H1 (cell line): ENCODE data around the gene MGLL. TPM values are rescaled to one million over a fixed set of nuclear protein-coding genes. Genes with fewer than 3 reads are reported as not detected.
A peak's percentile ranks its signal among the peaks of the same experiment; 100 is the strongest.

Experiments used
- CTCF ChIA-PET: fragments of 300-600 bp; sonication (Branson Sonifier 250); formaldehyde crosslinking; loops from one replicate; lab custom pipeline; 2021; ENCODE audit not compliant: partially characterized antibody; lab: Charles Lee
- POLR2A ChIA-PET: fragments of 300-600 bp; sonication (Branson Sonifier 250); formaldehyde crosslinking; loops from one replicate; lab custom pipeline; 2021; ENCODE audit warnings: inconsistent platforms; ENCODE audit not compliant: partially characterized antibody; lab: Charles Lee
- DNase-seq, 2 experiments: peaks; one replicate each; pipeline versions ENCODE4 v3.0.0 to v3.0.0-alpha.2; 2010 to 2022; ENCODE audit warnings: low spot score in 2 of 2, low read depth in 1 of 2, mixed read lengths in 1 of 2
- FAIRE-seq: peaks from 2 replicates; lab custom pipeline; 2011; peaks lifted over from hg19 to GRCh38; lab: Jason Lieb, UNC
- H2AFZ ChIP-seq: 2 replicates; pipeline ENCODE4 v1.8.1; 2012; ENCODE audit warnings: low read length, inconsistent platforms
- H2AK5ac ChIP-seq: 2 replicates; pipeline ENCODE4 v1.6.1; 2013; ENCODE audit warnings: low read depth, low read length
- H2BK120ac ChIP-seq: replicated peaks from 2 replicates; pipeline ENCODE3; 2013; ENCODE audit warnings: low read depth, low read length, inconsistent platforms
- H2BK12ac ChIP-seq: 2 replicates; pipeline ENCODE4 v1.6.1; 2013; ENCODE audit warnings: low read depth, low read length
- H2BK15ac ChIP-seq: 2 replicates; pipeline ENCODE4 v1.6.1; 2013; ENCODE audit warnings: low read length
- H2BK20ac ChIP-seq: 2 replicates; pipeline ENCODE4 v1.6.1; 2013; ENCODE audit warnings: low read length
- H2BK5ac ChIP-seq: 2 replicates; pipeline ENCODE4 v1.6.1; 2013; ENCODE audit warnings: low read depth, low read length
- H3K14ac ChIP-seq: 2 replicates; pipeline ENCODE4 v1.6.1; 2013; ENCODE audit warnings: inconsistent platforms; ENCODE audit not compliant: insufficient read length
- H3K18ac ChIP-seq: 2 replicates; pipeline ENCODE4 v1.6.1; 2013; ENCODE audit warnings: low read length; ENCODE audit errors: extremely low read depth
- H3K23ac ChIP-seq: 2 replicates; pipeline ENCODE4 v1.6.1; 2013; ENCODE audit warnings: inconsistent platforms; ENCODE audit not compliant: insufficient read length
- H3K23me2 ChIP-seq: 2 replicates; pipeline ENCODE4 v1.6.1; 2013; ENCODE audit warnings: low read depth, low read length
- H3K27ac ChIP-seq: 2 replicates; pipeline ENCODE4 v1.6.1; 2011; ENCODE audit warnings: low read depth, low read length, inconsistent platforms
- H3K27me3 ChIP-seq, 4 experiments: replicated peaks in 1 of 4; 1 replicate in 1 of 4; 2 replicates in 3 of 4; pipeline versions ENCODE4 v1.6.1 to v1.8.1; 2011 to 2013; ENCODE audit warnings: low read length in 3 of 4, mild to moderate bottlenecking in 3 of 4, inconsistent platforms in 2 of 4, mixed read lengths in 2 of 4, moderate library complexity in 1 of 4; ENCODE audit not compliant: control insufficient read depth in 3 of 4, insufficient read depth in 3 of 4; ENCODE audit errors: extremely low read depth in 1 of 4
- H3K36me3 ChIP-seq, 4 experiments: 2 replicates each; pipeline versions ENCODE4 v1.6.1 to v1.8.1; 2011 to 2013; ENCODE audit warnings: mild to moderate bottlenecking in 4 of 4, low read length in 3 of 4, moderate library complexity in 2 of 4, control low read depth in 1 of 4, inconsistent platforms in 1 of 4; ENCODE audit not compliant: insufficient read depth in 4 of 4, control insufficient read depth in 2 of 4
- H3K4ac ChIP-seq: replicated peaks from 2 replicates; pipeline ENCODE3; 2013; ENCODE audit warnings: low read length, low read depth, mixed read lengths, inconsistent platforms; ENCODE audit not compliant: insufficient read length
- H3K4me1 ChIP-seq, 4 experiments: replicated peaks in 1 of 4; 1 replicate in 1 of 4; 2 replicates in 3 of 4; pipeline versions ENCODE4 v1.6.1 to v1.8.1; 2011 to 2013; ENCODE audit warnings: low read length in 3 of 4, inconsistent platforms in 2 of 4, mixed read lengths in 1 of 4; ENCODE audit not compliant: insufficient read depth in 4 of 4, control insufficient read depth in 3 of 4
- H3K4me2 ChIP-seq, 2 experiments: 2 replicates each; pipeline versions ENCODE4 v1.6.1 to v1.8.1; 2011 to 2013; ENCODE audit warnings: low read depth in 2 of 2, low read length in 2 of 2, control low read depth in 1 of 2, inconsistent platforms in 1 of 2, mild to moderate bottlenecking in 1 of 2; ENCODE audit not compliant: insufficient read depth in 1 of 2
- H3K4me3 ChIP-seq, 4 experiments: fragments of 200-600, 300-600 bp in 1 of 4; sonication (generic), shearing (Covaris generic), sonication (Bioruptor Twin) in 1 of 4; 2 replicates each; pipeline versions ENCODE4 v1.5.1 to v1.8.1; 2011 to 2016; ENCODE audit warnings: low read length in 4 of 4, low read depth in 3 of 4, control low read depth in 2 of 4, inconsistent platforms in 2 of 4, mild to moderate bottlenecking in 2 of 4, mixed read lengths in 1 of 4, moderate library complexity in 1 of 4; ENCODE audit not compliant: insufficient read depth in 2 of 4; ENCODE audit errors: extremely low read depth in 1 of 4
- H3K56ac ChIP-seq: replicated peaks from 2 replicates; pipeline ENCODE3; 2013; ENCODE audit warnings: low read depth, mild to moderate bottlenecking, mixed read lengths, low read length, inconsistent platforms; ENCODE audit not compliant: insufficient read length
- H3K79me1 ChIP-seq: 2 replicates; pipeline ENCODE4 v1.6.1; 2013; ENCODE audit warnings: low read depth, low read length, control low read depth
- H3K79me2 ChIP-seq, 2 experiments: 2 replicates each; pipeline versions ENCODE4 v1.6.1 to v1.8.1; 2012 to 2013; ENCODE audit warnings: low read length in 2 of 2, mild to moderate bottlenecking in 2 of 2, inconsistent platforms in 1 of 2; ENCODE audit not compliant: insufficient read depth in 2 of 2, control insufficient read depth in 1 of 2
- H3K9ac ChIP-seq, 4 experiments: replicated peaks in 1 of 4; 1 replicate in 1 of 4; 2 replicates in 3 of 4; pipeline versions ENCODE4 v1.6.1 to v1.8.1; 2011 to 2013; ENCODE audit warnings: low read depth in 3 of 4, low read length in 3 of 4, control low read depth in 2 of 4, mild to moderate bottlenecking in 2 of 4, moderate library complexity in 2 of 4, inconsistent platforms in 1 of 4; ENCODE audit errors: extremely low read depth in 1 of 4
- H3K9me3 ChIP-seq, 2 experiments: 2 replicates each; pipeline versions ENCODE4 v1.6.1 to v1.8.1; 2012 to 2013; ENCODE audit warnings: mild to moderate bottlenecking in 2 of 2, moderate library complexity in 2 of 2, control low read depth in 1 of 2, inconsistent platforms in 1 of 2, low read depth in 1 of 2, low read length in 1 of 2, mixed read lengths in 1 of 2; ENCODE audit not compliant: insufficient read depth in 2 of 2
- H4K20me1 ChIP-seq, 2 experiments: replicated peaks in 1 of 2; 2 replicates each; pipeline versions ENCODE3 to v1.8.1; 2011 to 2013; ENCODE audit warnings: inconsistent platforms in 2 of 2, low read length in 2 of 2, mild to moderate bottlenecking in 1 of 2; ENCODE audit not compliant: insufficient read depth in 2 of 2, control insufficient read depth in 1 of 2
- H4K5ac ChIP-seq: 2 replicates; pipeline ENCODE4 v1.6.1; 2013; ENCODE audit warnings: low read length, low read depth, mixed read lengths, inconsistent platforms; ENCODE audit not compliant: insufficient read length
- H4K8ac ChIP-seq: 2 replicates; pipeline ENCODE4 v1.8.0; 2013; ENCODE audit warnings: mild to moderate bottlenecking, moderate library complexity, low read length, inconsistent platforms; ENCODE audit not compliant: insufficient read depth; ENCODE audit errors: extremely low read depth
- H4K91ac ChIP-seq: replicated peaks from 2 replicates; pipeline ENCODE3; 2013; ENCODE audit warnings: low read length, mixed read lengths, inconsistent platforms; ENCODE audit not compliant: insufficient read length
- NRF1 ChIP-seq: IDR thresholded peaks from 2 replicates; pipeline ENCODE4 v1.6.1; 2011; ENCODE audit warnings: mild to moderate bottlenecking, low read depth, low read length, improper control_type of control experiment
- POU5F1 ChIP-seq: IDR thresholded peaks from 2 replicates; pipeline ENCODE4 v1.6.1; 2011; ENCODE audit warnings: low read depth, mild to moderate bottlenecking, low read length, moderate library complexity
- RFX5 ChIP-seq: IDR thresholded peaks from 2 replicates; pipeline ENCODE4 v1.6.1; 2011; ENCODE audit warnings: low read depth, low read length, improper control_type of control experiment, borderline replicate concordance
- WGBS, 2 experiments: shearing (Covaris generic) in 1 of 2; methylation state at CpG; one replicate each; pipeline versions ENCODE4 v1.1.6 to v1.1.7; 2013 to 2015; ENCODE audit warnings: low lambda C conversion rate in 2 of 2, mixed read lengths in 2 of 2, inconsistent platforms in 1 of 2, low coverage in 1 of 2, missing lambda C conversion rate in 1 of 2; ENCODE audit not compliant: insufficient replicate concordance in 2 of 2, insufficient coverage in 1 of 2, insufficient read length in 1 of 2; ENCODE audit errors: extremely low coverage in 1 of 2, missing lambda C conversion rate in 1 of 2; 5-methylcytosine and 5-hydroxymethylcytosine counted together
- polyA plus RNA-seq, 7 experiments: library from polyadenylated mRNA; depleted of rRNA in 3 of 7; stranded (reverse) in 5 of 7; unstranded in 2 of 7; fragments of >200 nt in 5 of 7; fragments of 200-250 nt in 2 of 7; gene quantifications; 1 replicate in 5 of 7; 2 replicates in 1 of 7; 4 replicates in 1 of 7; pipeline versions ENCODE4 v1.2.1 to v1.2.3, GENCODE V29; 2011 to 2013; ENCODE audit warnings: missing spikeins in 2 of 7, mixed read lengths in 2 of 7
- total RNA-seq: library from RNA; stranded (reverse); fragmentation: NEBNext Ultra II Directional; extraction: Animal tissue kit (Norgen Biotek cat#: 25700); gene quantifications from 2 replicates; pipeline ENCODE4 v1.2.1, GENCODE V29; 2021
- TF ChIP-seq, protein P1 (sequence below), 3 experiments: IDR thresholded peaks; 1 replicate in 2 of 3; 2 replicates in 1 of 3; pipeline versions ENCODE4 v1.5.1 to v1.6.1; 2011; ENCODE audit warnings: low read length in 3 of 3, mild to moderate bottlenecking in 3 of 3, inconsistent platforms in 2 of 3, low read depth in 1 of 3, moderate library complexity in 1 of 3; ENCODE audit not compliant: insufficient read depth in 1 of 3; ENCODE audit errors: control extremely low read depth in 1 of 3

MGLL gene
- total and polyA plus RNA-seq, 2 of the 8 experiments (the other 6 are each of a cell fraction or from before 2014, with no cell fraction given): 0.05 to 0.34 TPM

DNA sequence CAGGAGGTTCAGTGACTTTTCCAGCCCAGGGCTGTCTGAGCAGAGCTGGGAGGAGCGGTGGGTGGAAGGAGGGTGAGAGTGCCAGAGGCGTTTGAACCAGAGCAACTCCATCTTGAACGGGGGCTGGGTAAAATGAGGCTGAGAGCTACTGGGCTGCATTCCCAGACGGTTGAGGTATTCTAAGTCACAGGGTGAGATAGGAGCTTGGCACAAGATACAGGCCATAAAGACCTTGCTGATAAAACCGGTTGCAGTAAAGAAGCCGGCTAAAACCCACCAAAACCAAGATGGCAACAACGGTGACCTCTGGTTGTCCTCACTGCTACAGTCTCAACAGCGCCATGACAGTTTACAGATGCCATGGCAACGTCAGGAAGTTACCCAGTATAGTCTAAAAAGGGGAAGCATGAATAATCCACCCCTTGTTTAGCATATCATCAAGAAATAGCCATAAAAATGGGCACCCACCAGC, 89.4 kb downstream of the MGLL start:
- Histone ChIP-seq H3K4me2 (peak overlapping the region in 1 of 2 experiments; percentile 2; a peak in 1 of 4 replicates), H3K56ac (no peak overlapping the region), H3K18ac (no peak overlapping the region), H2AK5ac (0 out of 2 replicates have a peak overlapping the region, but pooled peaks have one; percentile 70), H4K5ac (no peak overlapping the region), H2BK12ac (peak overlapping the region; percentile 77; the same call in 1 of the 2 replicates), H3K9ac (no peak overlapping the region), H3K23ac (no peak overlapping the region), H3K27ac (no peak overlapping the region), H4K91ac (no peak overlapping the region), H2BK120ac (no peak overlapping the region), H2BK15ac (no peak overlapping the region), H2AFZ (no peak overlapping the region), H4K8ac (no peak overlapping the region), H3K4me3 (no peak overlapping the region), H3K9me3 (no peaks in the 10 kb centered on the region), H2BK20ac (no peak overlapping the region), H3K4ac (no peak overlapping the region), H3K27me3 (peaks cover 0 to 2% (median 0%) of the 10 kb centered on the region in 4 experiments; a peak in 3 of 7 replicates), H2BK5ac (no peak overlapping the region; the same call in 1 of the 2 replicates), H3K23me2 (no peaks in the 10 kb centered on the region), H4K20me1 (no peaks in the 10 kb centered on the region), H3K36me3 (no peaks in the 10 kb centered on the region; a peak in 1 of 8 replicates), H3K14ac (no peak overlapping the region), H3K79me1 (no peaks in the 10 kb centered on the region), H3K4me1 (peaks cover 0 to 15% (median 9%) of the 10 kb centered on the region in 4 experiments; a peak in 5 of 7 replicates), H3K79me2 (no peaks in the 10 kb centered on the region)
- CTCF ChIA-PET: interaction anchor here (1.2 to 1.6 kb wide), 2 partner anchors 11 to 31 kb away, joined by 3 read pairs; no protein-coding TSS in a partner anchor
- POLR2A ChIA-PET: interaction anchor here (1.3 kb wide), 1 partner anchor 28 kb away, joined by 3 read pairs; no protein-coding TSS in a partner anchor
- DNase-seq: no peak
- 86% methylated on average over 9 of the region's 9 CpGs; no CpG with 5 or more reads in 1 of the 2 experiments for WGBS, 2 experiments
- FAIRE-seq: no peak
- TF ChIP-seq POU5F1: no peak
- TF ChIP-seq NRF1: no peak
- TF ChIP-seq RFX5: no peak
- TF ChIP-seq, protein P1, sequence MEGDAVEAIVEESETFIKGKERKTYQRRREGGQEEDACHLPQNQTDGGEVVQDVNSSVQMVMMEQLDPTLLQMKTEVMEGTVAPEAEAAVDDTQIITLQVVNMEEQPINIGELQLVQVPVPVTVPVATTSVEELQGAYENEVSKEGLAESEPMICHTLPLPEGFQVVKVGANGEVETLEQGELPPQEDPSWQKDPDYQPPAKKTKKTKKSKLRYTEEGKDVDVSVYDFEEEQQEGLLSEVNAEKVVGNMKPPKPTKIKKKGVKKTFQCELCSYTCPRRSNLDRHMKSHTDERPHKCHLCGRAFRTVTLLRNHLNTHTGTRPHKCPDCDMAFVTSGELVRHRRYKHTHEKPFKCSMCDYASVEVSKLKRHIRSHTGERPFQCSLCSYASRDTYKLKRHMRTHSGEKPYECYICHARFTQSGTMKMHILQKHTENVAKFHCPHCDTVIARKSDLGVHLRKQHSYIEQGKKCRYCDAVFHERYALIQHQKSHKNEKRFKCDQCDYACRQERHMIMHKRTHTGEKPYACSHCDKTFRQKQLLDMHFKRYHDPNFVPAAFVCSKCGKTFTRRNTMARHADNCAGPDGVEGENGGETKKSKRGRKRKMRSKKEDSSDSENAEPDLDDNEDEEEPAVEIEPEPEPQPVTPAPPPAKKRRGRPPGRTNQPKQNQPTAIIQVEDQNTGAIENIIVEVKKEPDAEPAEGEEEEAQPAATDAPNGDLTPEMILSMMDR (IDR thresholded peaks at IDR 0.05; ENCODE audit: control extremely low read depth in 1 of 3, insufficient read depth in 1 of 3, low read depth in 1 of 3, low read length in 3 of 3): no peak
